ENCODE results near the gene CRK.
"Not testable (repeated sequence)": the region's sequence is repeated elsewhere in the genome, so short reads cannot be mapped to it uniquely, and the experiment has no call there.

CRK gene

GRCh38 chr17:1387490-1388227 is 68.4 kb downstream of the CRK start:
- DNase-seq (ENCODE audit: low spot score) = not testable (repeated sequence)

DNA sequence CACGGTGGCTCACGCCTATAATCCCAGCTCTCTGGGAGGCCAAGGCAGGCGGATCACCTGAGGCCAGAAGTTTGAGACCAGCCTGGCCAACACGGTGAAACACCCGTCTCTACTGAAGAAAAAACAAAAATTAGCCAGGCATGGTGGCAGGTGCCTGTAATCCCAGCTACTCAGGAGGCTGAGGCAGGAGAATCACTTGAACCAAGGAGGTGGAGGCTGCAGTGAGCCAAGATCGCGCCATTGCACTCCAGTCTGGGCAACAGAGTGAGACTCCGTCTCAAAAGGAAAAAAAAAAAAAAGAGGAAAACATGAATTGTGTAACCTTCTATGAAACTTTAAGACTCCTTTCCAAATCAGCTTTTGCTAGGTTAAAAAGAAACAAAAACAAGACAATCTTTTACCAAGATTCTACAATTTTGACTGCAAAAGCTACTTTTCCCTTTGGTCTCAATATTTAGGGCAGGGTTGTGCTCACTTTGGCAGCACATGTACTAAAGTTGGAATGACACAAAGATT is 69.3 kb downstream of the CRK start:
- not testable (repeated sequence) for DNase-seq (ENCODE audit: low spot score)

DNA sequence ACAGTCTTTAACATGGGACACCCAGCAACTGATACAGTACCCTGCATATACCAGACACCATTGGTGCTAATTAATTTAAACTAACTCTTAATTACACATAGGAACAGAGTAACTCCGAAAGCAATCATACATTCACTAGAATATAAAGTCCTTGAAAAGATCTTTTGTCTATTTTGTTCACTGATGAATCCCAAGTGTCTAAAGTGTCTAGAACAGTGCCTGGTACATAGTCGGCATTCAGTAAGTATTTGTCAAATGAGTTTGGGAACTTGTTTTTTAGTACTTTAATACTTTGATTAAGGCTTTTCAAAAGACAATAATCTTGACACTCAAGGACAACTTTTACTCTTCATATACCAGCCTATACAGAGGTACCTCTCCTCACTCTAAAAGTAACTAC is 69.8 kb downstream of the CRK start:
- DNase-seq (ENCODE audit: low spot score) = no peak

- no peak for DNase-seq (ENCODE audit: low spot score)
Measured at GRCh38 chr17:1385861-1386260, 70.2 kb downstream of the CRK start.

- no peak for DNase-seq (ENCODE audit: low spot score)
Measured at GRCh38 chr17:1384905-1385435, 71.1 kb downstream of the CRK start.

DNA sequence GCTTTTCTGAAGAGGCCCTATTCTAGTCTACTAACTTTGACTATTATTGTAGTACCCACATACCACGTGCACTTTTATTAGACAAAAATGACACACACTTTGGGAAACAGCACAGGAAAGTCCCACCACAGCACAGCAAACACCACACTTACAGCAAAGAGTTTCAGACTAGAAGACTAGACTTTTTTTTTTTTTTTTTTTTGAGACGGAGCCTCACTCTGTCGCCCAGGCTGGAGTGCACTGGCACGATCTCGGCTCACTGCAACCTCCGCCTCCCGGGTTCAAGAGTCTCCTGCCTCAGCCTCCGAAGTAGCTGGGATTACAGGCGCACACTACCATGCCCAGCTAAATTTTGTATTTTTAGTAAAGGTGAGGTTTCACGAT is 76.1 kb downstream of the CRK start:
- no peak for DNase-seq (ENCODE audit: low spot score)

DNA sequence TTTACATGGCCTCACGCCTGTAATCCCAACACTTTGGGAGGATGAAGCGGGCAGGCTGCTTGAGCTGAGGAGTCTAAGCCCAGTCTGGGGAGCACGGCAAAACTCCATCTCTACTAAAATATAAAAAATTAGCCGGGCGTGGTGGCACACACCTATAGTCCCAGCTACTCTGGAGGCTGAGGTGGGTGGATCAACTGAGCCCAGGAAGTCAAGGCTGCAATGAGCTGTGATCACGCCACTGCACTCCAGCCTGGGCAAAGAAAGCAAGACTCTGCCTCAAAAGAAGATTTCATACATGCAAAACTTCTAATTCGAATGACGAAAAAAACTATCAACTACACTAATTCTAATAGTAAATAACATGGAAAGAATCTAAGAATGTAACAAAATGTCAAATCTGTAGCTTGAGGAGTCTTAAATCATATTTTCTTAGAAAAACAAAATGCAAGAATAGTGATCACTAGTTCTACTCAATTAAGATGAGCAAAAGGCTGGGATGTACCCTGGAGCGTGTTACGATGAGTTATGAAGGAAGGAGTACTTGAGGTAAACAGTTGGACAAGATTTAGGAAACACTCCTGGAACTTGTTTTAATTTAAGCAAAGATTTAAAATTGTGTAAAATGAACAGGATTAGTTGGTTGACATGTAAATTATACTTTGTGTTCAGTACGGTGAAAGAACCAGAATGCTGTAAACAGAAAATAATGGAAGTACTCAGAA is 76.7 kb downstream of the CRK start:
- no peak for DNase-seq (ENCODE audit: low spot score)

GRCh38 chr17:1378476-1378860 is 77.6 kb downstream of the CRK start:
- DNase-seq (ENCODE audit: low spot score) = not testable (repeated sequence)

GRCh38 chr17:1377334-1377733 is 78.7 kb downstream of the CRK start:
- DNase-seq (ENCODE audit: low spot score) = no peak

DNA sequence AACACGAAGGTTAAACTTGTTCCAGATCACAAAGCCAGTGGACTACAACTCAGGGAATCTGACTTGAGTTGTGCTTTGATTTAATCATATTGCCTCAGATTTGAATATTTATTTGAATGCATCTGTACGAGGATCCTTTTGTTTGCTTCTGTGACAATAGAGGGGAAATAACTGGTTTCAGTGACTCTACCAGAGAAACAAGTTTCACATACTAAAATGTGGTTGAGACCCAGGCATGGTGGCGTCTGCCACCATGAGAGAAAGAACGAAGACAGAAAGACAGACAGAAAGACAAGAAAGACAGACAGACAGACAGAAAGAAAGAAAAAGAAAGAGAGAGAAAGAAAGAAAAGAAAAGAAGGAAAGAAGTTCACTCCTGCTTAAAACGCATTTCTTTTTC is 80.0 kb downstream of the CRK start:
- DNase-seq (ENCODE audit: low spot score) = no peak

GRCh38 chr17:1375615-1376014 is 80.4 kb downstream of the CRK start:
- no peak for DNase-seq (ENCODE audit: low spot score)

DNA sequence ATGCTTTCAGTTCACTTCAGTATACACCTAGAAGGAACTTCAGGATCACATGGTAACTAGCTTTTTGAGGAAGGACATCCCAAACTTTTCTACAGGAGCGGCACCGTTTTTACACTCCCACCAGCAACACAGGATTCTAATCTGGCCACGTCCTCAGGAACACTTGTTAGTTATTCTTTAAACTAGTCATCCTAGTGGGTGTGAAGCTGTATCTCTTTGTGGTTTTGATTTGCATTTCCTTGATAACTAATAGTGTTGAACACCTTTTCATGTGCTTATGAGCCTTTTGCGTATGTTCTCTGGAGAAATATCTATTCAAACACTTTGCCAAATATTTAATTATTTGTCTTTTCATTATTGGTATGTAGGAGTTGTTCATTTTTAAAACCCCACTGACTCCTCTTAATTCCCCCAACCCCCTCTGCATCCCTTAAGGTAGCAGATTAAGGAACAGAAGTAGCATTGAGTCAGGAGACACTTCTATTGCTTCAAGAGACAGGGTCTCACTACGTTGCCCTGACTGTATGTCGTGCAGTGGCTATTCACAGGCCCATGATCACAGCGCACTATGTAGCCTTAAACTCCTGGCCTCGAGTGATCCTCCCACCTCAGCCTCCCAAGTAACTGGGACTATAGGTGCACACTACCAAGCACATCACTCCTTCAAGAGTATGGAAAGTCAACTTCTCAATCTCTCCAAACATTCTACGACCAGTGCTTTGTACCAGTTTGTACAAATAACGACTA is 81.4 kb downstream of the CRK start:
- no peak for DNase-seq (ENCODE audit: low spot score)

DNA sequence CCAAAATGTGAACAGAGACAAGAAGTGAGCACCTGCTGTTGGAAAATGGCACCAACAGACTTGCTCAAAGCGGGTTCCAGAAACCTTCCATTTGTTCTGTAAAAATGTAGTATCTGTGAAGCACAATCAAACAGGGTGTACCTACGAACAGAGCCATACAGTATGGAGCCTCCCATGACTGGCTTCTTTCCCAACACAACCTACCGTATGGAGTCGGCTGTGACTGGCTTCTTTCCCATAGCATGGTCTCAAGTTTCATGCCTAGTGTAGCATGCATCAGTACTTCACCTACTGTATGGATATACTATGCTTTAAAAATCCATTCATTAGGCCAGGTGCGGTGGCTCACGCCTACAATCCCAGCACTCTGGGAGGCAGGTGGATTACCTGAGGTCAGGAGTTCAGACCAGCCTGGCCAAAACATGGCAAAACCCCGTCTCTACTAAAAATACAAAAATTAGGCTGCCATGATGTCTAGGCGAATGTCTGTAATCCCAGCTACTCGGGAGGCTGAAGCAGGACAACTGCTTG is 82.3 kb downstream of the CRK start:
- no peak for DNase-seq (ENCODE audit: low spot score)

GRCh38 chr17:1372618-1373017 is 83.4 kb downstream of the CRK start:
- DNase-seq (ENCODE audit: low spot score) = no peak

- DNase-seq (ENCODE audit: low spot score) = no peak
Measured at GRCh38 chr17:1371893-1372590, 84.0 kb downstream of the CRK start.

Data from AG08395 (cell line).